Gastroesophageal sphincter (tissue), 4 donors: ENCODE data around the gene LHFPL3. TPM values are rescaled to one million over a fixed set of nuclear protein-coding genes. Genes with fewer than 3 reads are reported as not detected.

ENCODE experiments used
- ATAC-seq: fragments of 150-250 bp; one replicate; pipeline ENCODE4 v1.9.1; 2016; ENCODE audit warnings: mild to moderate bottlenecking, moderate library complexity
- H3K27ac ChIP-seq, 4 donors: fragments of 200-600 bp; sonication (generic) in 3 of 4; 1 replicate in 3 of 4; 2 replicates in 1 of 4; pipeline ENCODE4 v1.5.1; 2016 to 2019
- H3K27me3 ChIP-seq: fragments of 200-600 bp; sonication (generic); one replicate; pipeline ENCODE4 v1.5.1; 2019
- H3K36me3 ChIP-seq, 2 donors: fragments of 200-600 bp; sonication (generic); one replicate each; pipeline ENCODE4 v1.5.1; 2019; ENCODE audit warnings: control low read depth in 1 of 2
- H3K4me1 ChIP-seq, 3 donors: fragments of 200-600 bp; sonication (generic); 1 replicate in 2 of 3; 2 replicates in 1 of 3; pipeline ENCODE4 v1.5.1; 2016 to 2019; ENCODE audit warnings: control low read depth in 2 of 3
- H3K4me3 ChIP-seq, 2 donors: fragments of 200-600 bp; sonication (generic); one replicate each; pipeline ENCODE4 v1.5.1; 2019; ENCODE audit warnings: mild to moderate bottlenecking in 1 of 2, moderate library complexity in 1 of 2
- H3K9me3 ChIP-seq, 3 donors: fragments of 200-600 bp; sonication (generic); one replicate each; pipeline ENCODE4 v1.5.1; 2017 to 2019; ENCODE audit warnings: control low read depth in 2 of 3
- CTCF ChIP-seq, 4 experiments: fragments of 200-600 bp in 2 of 4; fragments of 450-650 bp in 2 of 4; sonication (generic) in 1 of 4; IDR thresholded peaks; one replicate each; pipeline ENCODE4 v1.5.1; 2017 to 2019; ENCODE audit warnings: antibody characterized with exemption in 4 of 4, mild to moderate bottlenecking in 2 of 4, moderate library complexity in 2 of 4
- EP300 ChIP-seq: sonication (generic); formaldehyde crosslinking; IDR thresholded peaks from one replicate; pipeline ENCODE4 v1.6.1; 2017; ENCODE audit warnings: antibody characterized with exemption, mild to moderate bottlenecking
- POLR2A ChIP-seq, 2 donors: fragments of 450-650 bp; IDR thresholded peaks; one replicate each; pipeline ENCODE4 v1.6.1; 2017; ENCODE audit warnings: antibody characterized with exemption in 2 of 2, mild to moderate bottlenecking in 2 of 2, moderate library complexity in 1 of 2
- POLR2AphosphoS5 ChIP-seq: sonication (generic); formaldehyde crosslinking; IDR thresholded peaks from one replicate; pipeline ENCODE4 v1.6.1; 2017; ENCODE audit warnings: antibody characterized with exemption
- WGBS, 2 donors: methylation state at CpG; one replicate each; pipeline ENCODE4 v1.1.5; 2018; ENCODE audit warnings: low coverage in 1 of 2; 5-methylcytosine and 5-hydroxymethylcytosine counted together
- total RNA-seq, 4 donors: library from RNA; depleted of rRNA; stranded (reverse); fragments of >200 nt; gene quantifications; one replicate each; pipeline ENCODE4 v1.1.0, GENCODE V29; 2016

Gene LHFPL3
- total RNA-seq, 4 donors from 2014 or later: not detected

- no peaks in the 10 kb centered on the region for H3K36me3 ChIP-seq
- 60% methylated on average over 1 of the region's 1 CpG; no CpG with 5 or more reads in 1 of the 2 donors for WGBS, 2 donors
- ATAC-seq: no peak
- H3K27me3 ChIP-seq: no peaks in the 10 kb centered on the region
- no peak overlapping the region for H3K27ac ChIP-seq
- TF ChIP-seq POLR2AphosphoS5 (no peak), POLR2A (IDR thresholded peaks at IDR 0.05) (no peak), CTCF (IDR thresholded peaks at IDR 0.05) (no peak), EP300 (no peak)
- H3K9me3 ChIP-seq: no peaks in the 10 kb centered on the region
- H3K4me3 ChIP-seq: no peak overlapping the region
- H3K4me1 ChIP-seq: no peaks in the 10 kb centered on the region
Observed at GRCh38 chr7:104431930-104432329, 103.5 kb downstream of the LHFPL3 start.

GRCh38 chr7:104434129-104434528 lies 105.7 kb downstream of the LHFPL3 start:
- Histone ChIP-seq H3K27ac (no peak overlapping the region), H3K27me3 (no peaks in the 10 kb centered on the region), H3K36me3 (no peaks in the 10 kb centered on the region), H3K4me3 (no peak overlapping the region), H3K9me3 (no peaks in the 10 kb centered on the region), H3K4me1 (no peaks in the 10 kb centered on the region)
- 95 to 100% methylated on average over 2 of the region's 2 CpGs for WGBS, 2 donors
- TF ChIP-seq EP300 (no peak), POLR2A (IDR thresholded peaks at IDR 0.05) (no peak), CTCF (IDR thresholded peaks at IDR 0.05) (no peak), POLR2AphosphoS5 (no peak)
- ATAC-seq: no peak

GRCh38 chr7:104442481-104442880 lies 114.1 kb downstream of the LHFPL3 start:
- no peak for ATAC-seq
- Histone ChIP-seq H3K27ac (no peak overlapping the region), H3K9me3 (no peaks in the 10 kb centered on the region), H3K4me3 (no peak overlapping the region), H3K4me1 (no peaks in the 10 kb centered on the region), H3K27me3 (no peaks in the 10 kb centered on the region), H3K36me3 (no peaks in the 10 kb centered on the region)
- no peak for TF ChIP-seq EP300
- TF ChIP-seq POLR2AphosphoS5: no peak
- TF ChIP-seq POLR2A (IDR thresholded peaks at IDR 0.05): no peak
- TF ChIP-seq CTCF (IDR thresholded peaks at IDR 0.05): no peak
- 33% methylated on average over 1 of the region's 1 CpG for WGBS, 2 donors

- Histone ChIP-seq H3K9me3 (no peaks in the 10 kb centered on the region), H3K4me1 (no peaks in the 10 kb centered on the region), H3K36me3 (no peaks in the 10 kb centered on the region), H3K27ac (no peak overlapping the region), H3K4me3 (no peak overlapping the region), H3K27me3 (no peaks in the 10 kb centered on the region)
- WGBS, 2 donors: 80 to 88% methylated on average over 1 of the region's 1 CpG
- ATAC-seq: no peak
- TF ChIP-seq POLR2A (IDR thresholded peaks at IDR 0.05) (no peak), POLR2AphosphoS5 (no peak), CTCF (IDR thresholded peaks at IDR 0.05) (no peak), EP300 (no peak)
Observed at GRCh38 chr7:104444017-104444416, 115.6 kb downstream of the LHFPL3 start.

GRCh38 chr7:104445393-104445792 lies 117.0 kb downstream of the LHFPL3 start:
- 86 to 100% methylated on average over 1 of the region's 1 CpG for WGBS, 2 donors
- H3K4me3 ChIP-seq: no peak overlapping the region
- no peak for TF ChIP-seq CTCF (IDR thresholded peaks at IDR 0.05)
- TF ChIP-seq EP300: no peak
- TF ChIP-seq POLR2A (IDR thresholded peaks at IDR 0.05): no peak
- TF ChIP-seq POLR2AphosphoS5: no peak
- H3K27me3 ChIP-seq: no peaks in the 10 kb centered on the region
- no peaks in the 10 kb centered on the region for H3K36me3 ChIP-seq
- H3K9me3 ChIP-seq: no peaks in the 10 kb centered on the region
- no peaks in the 10 kb centered on the region for H3K4me1 ChIP-seq
- H3K27ac ChIP-seq: no peak overlapping the region
- ATAC-seq: no peak
